GM18526 (cell line): ENCODE results near the gene RHBDL2.

Experiments used
- POLR2A ChIP-seq: IDR thresholded peaks from 3 replicates; pipeline ENCODE4 v1.6.1; 2011; ENCODE audit not compliant: insufficient read length; ENCODE audit errors: extremely low read depth

Gene RHBDL2

DNA sequence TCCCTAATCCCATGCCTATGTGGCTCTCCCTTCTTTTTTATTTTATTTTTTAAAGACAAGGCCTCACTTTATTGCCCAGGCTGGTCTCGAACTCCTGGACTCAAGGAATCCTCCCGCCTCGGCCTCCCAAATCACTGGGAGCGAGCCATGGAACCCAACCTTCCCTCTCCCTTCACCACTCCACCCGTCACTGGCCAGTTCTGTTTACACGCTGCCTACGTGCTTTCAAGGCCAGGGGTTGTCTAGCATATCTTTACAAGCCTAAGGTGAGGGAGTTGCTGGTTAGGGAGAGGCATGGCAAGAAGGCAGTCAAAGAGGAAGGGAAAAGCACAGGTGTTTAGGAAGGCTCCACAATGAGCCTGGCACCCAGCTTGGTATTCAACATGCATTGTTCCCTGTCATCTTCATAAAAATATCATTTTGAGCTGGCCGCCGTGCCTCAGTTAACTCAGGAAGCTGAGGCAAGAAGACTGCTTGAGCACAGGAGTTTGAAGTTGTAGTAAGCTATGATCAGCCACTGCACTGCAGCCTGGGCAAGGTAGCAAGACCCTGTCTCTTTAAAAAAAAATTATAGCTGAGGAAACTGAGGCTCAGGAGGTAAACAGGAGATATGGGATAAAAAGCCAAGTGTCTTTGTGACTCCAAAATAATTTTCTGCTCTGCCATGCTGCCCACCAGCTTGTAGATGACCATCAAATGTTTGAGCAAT, 1.1 kb downstream of the RHBDL2 start:
- TF ChIP-seq POLR2A: no peak

DNA sequence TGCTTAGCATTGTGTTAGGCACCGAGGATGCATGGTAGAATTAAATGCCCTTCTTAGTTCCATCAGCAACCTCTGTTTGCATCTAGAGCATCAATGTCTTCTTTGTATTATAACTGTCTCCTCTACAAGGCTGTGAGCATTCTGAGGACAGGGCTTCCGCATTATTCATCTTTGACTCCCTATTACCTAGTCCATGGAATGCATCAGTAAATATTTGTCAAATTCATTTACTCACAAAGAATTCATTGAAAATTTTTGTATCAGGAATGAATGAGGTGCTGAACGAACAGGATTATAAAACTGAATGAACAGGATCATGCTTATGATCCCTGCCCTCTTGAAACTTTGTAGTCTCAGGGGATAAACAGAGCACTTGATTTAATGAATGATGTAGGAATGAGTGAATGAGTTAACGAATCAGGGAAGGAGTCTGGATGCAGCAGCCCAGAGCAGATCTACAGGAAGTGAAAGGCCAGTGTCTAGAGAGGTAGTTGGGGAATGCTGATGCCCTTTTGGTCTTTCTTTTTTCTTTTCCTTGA, 2.8 kb downstream of the RHBDL2 start:
- TF ChIP-seq POLR2A: no peak

DNA sequence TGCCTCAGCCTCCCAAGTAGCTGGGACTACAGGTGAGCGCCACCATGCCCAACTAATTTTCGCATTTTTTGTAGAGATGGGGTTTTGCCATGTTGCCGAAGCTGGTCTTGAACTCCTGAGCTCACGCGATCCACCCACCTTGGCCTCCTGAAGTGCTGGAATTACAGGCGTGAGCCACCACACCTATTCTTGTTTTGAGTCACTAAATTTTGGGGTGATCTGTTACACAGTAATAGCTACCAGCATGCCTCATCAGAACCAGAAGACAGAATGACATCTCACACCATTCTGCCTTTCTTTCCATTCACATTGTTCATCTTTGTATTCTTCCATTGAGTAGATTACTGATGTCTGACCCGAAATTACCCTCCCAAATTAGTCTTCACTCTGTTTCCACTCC, 9.1 kb downstream of the RHBDL2 start:
- no peak for TF ChIP-seq POLR2A

- TF ChIP-seq POLR2A: no peak
These were observed 12.2 kb downstream of the RHBDL2 start for GRCh38 chr1:38929476-38929875.

DNA sequence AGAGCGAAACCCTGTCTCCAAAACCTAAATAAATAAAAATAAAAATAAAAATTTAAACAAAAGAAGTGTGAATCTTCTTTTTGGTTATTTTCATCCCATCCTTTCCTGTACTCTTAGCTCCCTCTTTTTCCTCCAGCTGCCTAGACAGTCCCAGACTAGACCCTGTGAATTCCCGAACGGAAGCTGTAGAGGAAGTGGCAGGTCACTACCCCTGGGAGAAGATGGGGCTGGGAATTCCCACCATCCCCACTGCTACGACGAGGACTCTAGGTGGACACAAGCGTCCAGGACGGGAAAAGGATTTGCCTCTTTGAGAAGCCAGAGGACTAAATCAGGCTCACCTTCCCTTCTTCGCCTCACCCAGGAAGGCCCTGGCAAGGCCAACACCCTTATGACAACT, 12.6 kb downstream of the RHBDL2 start:
- no peak for TF ChIP-seq POLR2A

DNA sequence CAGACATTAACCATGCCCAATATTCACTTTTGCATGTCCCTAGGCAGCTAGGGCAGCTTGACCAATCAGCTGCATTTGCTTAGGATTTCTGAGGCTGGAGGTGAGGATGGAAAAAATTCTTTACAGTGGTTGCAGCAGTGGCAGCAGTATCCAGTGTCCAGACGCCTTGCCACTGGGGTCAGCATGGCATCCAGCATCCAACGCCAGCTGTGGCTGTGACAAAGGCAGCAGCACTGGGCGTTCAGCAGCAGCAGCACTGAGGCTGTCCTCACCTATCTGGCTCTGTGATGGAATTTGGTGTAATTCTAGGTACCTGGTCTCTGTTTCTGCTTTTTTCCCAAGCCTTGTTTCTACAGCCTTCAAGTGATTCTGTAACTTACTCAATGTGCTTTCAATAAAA, 15.5 kb downstream of the RHBDL2 start:
- TF ChIP-seq POLR2A: no peak

DNA sequence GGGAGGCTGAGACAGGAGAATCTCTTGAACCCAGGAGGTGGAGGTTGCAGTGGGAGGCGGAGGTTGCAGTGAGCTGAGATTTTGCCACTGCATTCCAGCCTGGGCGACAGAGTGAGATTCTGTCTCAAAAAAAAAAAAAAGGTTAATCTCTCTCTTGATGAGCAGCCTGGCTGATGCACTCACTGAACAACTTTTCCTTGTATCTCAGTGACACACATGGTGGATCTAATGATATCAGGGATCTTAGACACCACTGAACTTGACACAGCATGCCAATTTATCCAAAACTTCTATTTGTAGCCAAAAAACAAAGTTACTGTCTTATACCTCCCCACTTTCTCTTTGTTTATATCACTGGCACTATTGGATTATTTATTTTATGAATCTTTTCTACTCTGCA, 16.2 kb downstream of the RHBDL2 start:
- TF ChIP-seq POLR2A: no peak

- no peak for TF ChIP-seq POLR2A
These were observed 18.0 kb downstream of the RHBDL2 start for GRCh38 chr1:38923607-38924006.

GRCh38 chr1:38919130-38919529, 22.5 kb downstream of the RHBDL2 start:
- TF ChIP-seq POLR2A: no peak

GRCh38 chr1:38918568-38918967, 23.1 kb downstream of the RHBDL2 start:
- TF ChIP-seq POLR2A: no peak

DNA sequence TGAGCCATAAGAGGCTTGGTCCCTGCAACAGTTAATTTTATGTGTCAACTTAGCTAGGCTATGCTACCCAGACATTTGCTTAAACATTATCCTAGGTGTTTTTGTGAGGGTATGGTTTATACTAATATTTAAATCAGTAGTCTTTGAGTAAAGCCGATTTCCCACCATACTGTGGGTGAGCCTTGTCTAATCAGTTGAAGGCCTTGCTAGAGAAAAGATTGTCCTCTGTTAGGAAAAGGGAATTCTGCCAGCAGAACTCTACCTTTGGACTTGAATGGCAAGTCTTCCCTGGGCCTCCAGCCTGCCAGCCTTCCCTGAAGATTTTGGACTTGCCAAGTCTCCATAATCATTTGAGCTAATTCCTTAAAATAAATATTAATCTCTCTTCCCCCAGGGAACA, 23.9 kb downstream of the RHBDL2 start:
- TF ChIP-seq POLR2A: no peak

DNA sequence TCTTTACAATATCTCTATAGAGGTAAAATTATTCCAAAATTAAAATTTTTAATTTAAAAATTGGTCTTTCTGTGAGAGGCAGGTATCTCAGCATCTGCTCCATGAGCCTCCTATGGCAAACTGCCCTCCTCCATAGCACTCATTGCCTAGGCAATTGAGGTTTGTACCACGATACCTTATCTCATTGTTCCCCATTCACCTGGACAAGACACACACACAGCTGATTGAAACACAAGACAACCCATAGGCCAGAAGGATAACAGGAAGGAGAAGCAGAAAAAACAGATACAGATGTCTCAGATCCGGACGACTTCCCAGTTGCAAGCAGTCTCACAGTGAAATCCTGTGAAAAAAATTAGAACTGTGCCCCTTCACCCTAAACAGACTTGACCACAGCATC, 24.3 kb downstream of the RHBDL2 start:
- no peak for TF ChIP-seq POLR2A

- no peak for TF ChIP-seq POLR2A
These were observed 26.2 kb downstream of the RHBDL2 start for GRCh38 chr1:38915352-38915948.

DNA sequence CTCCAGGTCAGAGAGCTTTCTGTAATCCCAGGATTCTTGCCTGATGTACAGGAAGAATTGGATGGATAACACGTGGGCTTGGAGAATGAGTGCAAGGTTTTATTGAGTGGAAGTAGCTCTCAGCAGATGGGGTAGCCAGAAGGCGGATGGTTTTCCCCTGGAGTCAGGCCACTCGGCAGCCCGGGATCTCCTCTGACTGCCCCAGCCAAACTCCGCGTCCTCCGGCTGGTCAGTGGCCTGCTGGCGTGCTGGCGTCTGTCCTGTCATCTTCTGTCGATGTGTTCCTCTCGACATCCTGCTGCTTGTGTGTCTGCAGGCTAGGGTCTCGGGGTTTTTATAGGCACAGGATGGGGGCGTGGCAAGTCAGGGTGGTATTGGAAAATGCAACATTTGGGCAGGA, 32.8 kb downstream of the RHBDL2 start:
- no peak for TF ChIP-seq POLR2A

GRCh38 chr1:38905985-38906384, 35.6 kb downstream of the RHBDL2 start:
- TF ChIP-seq POLR2A: no peak

GRCh38 chr1:38899560-38899959, 42.1 kb downstream of the RHBDL2 start:
- no peak for TF ChIP-seq POLR2A
